A549 (cell line): ENCODE data around the gene KIF1A. TPM values are rescaled to one million over a fixed set of nuclear protein-coding genes. Genes with fewer than 3 reads are reported as not detected.

Source experiments
- ATAC-seq, 2 experiments: fragments of 200-7000 bp in 1 of 2; fragments of >200 bp in 1 of 2; cut with Nextera tagmentation in 1 of 2; cut with Tn5 transposase in 1 of 2; 3 replicates each; pipeline versions ENCODE4 v1.8.0 to v1.9.1; 2018 to 2020; ENCODE audit warnings: mild to moderate bottlenecking in 1 of 2, moderate library complexity in 1 of 2
- CTCF ChIA-PET: fragments of 300-600 bp; sonication (Branson Sonifier 250); formaldehyde crosslinking; extraction: SDS; loops from one replicate; lab custom pipeline; 2021; ENCODE audit warnings: antibody characterized with exemption, inconsistent platforms; lab: Yijun Ruan, JAX
- POLR2A ChIA-PET: fragments of 350-600 bp; formaldehyde crosslinking; extraction: SDS; loops from one replicate; lab custom pipeline; 2021; ENCODE audit warnings: antibody characterized with exemption, inconsistent platforms; lab: Yijun Ruan, JAX
- DNase-seq, 2 experiments: peaks; one replicate each; pipeline versions ENCODE4 v3.0.0 to v3.0.0-alpha.2; 2011 to 2016; ENCODE audit warnings: low read depth in 1 of 2, low spot score in 1 of 2
- FAIRE-seq: peaks from 2 replicates; lab custom pipeline; 2011; peaks lifted over from hg19 to GRCh38; lab: Jason Lieb, UNC
- H3K27ac ChIP-seq, 2 experiments: fragments of >200 bp; sonication (Bioruptor Twin); formaldehyde crosslinking; 3 replicates each; pipeline ENCODE4 v1.5.1; 2016 to 2017
- H3K4me1 ChIP-seq: fragments of >200 bp; sonication (Bioruptor Twin); formaldehyde crosslinking; 3 replicates; pipeline ENCODE4 v1.6.1; 2016
- H3K4me2 ChIP-seq: fragments of >200 bp; sonication (Bioruptor Twin); formaldehyde crosslinking; 3 replicates; pipeline ENCODE4 v1.6.1; 2016
- H3K4me3 ChIP-seq: fragments of >200 bp; sonication (Bioruptor Twin); formaldehyde crosslinking; 3 replicates; pipeline ENCODE4 v1.5.1; 2016
- H3K9me3 ChIP-seq: fragments of >200 bp; sonication (Bioruptor Twin); formaldehyde crosslinking; 3 replicates; pipeline ENCODE4 v1.6.1; 2016
- BCL3 ChIP-seq: fragments of >200 bp; sonication (Bioruptor Twin); formaldehyde crosslinking; IDR thresholded peaks from 3 replicates; pipeline ENCODE4 v1.6.1; 2016
- CHD2 ChIP-seq: fragments of 150-350 bp; IDR thresholded peaks from 2 replicates; pipeline ENCODE4 v1.6.1; 2014; ENCODE audit warnings: low read length; ENCODE audit not compliant: partially characterized antibody
- CTCF ChIP-seq: fragments of >200 bp; sonication (Bioruptor Twin); formaldehyde crosslinking; IDR thresholded peaks from 3 replicates; pipeline ENCODE4 v1.5.1; 2016
- EP300 ChIP-seq, 2 experiments: fragments of >200 bp; sonication (Bioruptor Twin); formaldehyde crosslinking; IDR thresholded peaks; 2 replicates in 1 of 2; 3 replicates in 1 of 2; pipeline ENCODE4 v1.6.1; 2016 to 2017
- FOSL2 ChIP-seq, 2 experiments: fragments of 450-650 bp in 1 of 2; fragments of >200 bp in 1 of 2; sonication (Bioruptor Twin) in 1 of 2; formaldehyde crosslinking; IDR thresholded peaks; 2 replicates each; pipeline versions ENCODE4 v1.5.0 to v1.6.1; 2016 to 2020; ENCODE audit warnings: mild to moderate bottlenecking in 1 of 2, moderate library complexity in 1 of 2
- FOXS1 ChIP-seq: fragments of 250-450 bp; sonication (Bioruptor Pico); IDR thresholded peaks from 2 replicates; pipeline ENCODE4 v1.5.0; 2020; ENCODE audit warnings: mild to moderate bottlenecking, moderate library complexity
- HEYL ChIP-seq: fragments of 250-450 bp; sonication (Bioruptor Pico); IDR thresholded peaks from 2 replicates; pipeline ENCODE4 v1.8.0; 2021; ENCODE audit warnings: mild to moderate bottlenecking, moderate library complexity
- HOXA7 ChIP-seq: fragments of 250-450 bp; sonication (Bioruptor Pico); IDR thresholded peaks from 2 replicates; pipeline ENCODE4 v1.5.0; 2020; ENCODE audit warnings: mild to moderate bottlenecking, moderate library complexity
- KDM5A ChIP-seq: fragments of 200-600 bp; sonication (generic); IDR thresholded peaks from 2 replicates; pipeline ENCODE4 v1.6.1; 2016; ENCODE audit warnings: antibody characterized with exemption, mild to moderate bottlenecking
- MAFK ChIP-seq: fragments of 450-650 bp; IDR thresholded peaks from 2 replicates; pipeline ENCODE4 v1.6.1; 2014; ENCODE audit not compliant: partially characterized antibody
- MAZ ChIP-seq: fragments of 150-350 bp; IDR thresholded peaks from 2 replicates; pipeline ENCODE4 v1.6.1; 2014; ENCODE audit warnings: antibody characterized with exemption, low read depth, low read length, borderline replicate concordance
- NFE2L2 ChIP-seq: fragments of 150-350 bp; conservative IDR thresholded peaks from 2 replicates; pipeline ENCODE4 v1.6.1; 2014; ENCODE audit warnings: low read length
- NPAS2 ChIP-seq: fragments of 250-450 bp; sonication (Bioruptor Pico); IDR thresholded peaks from 2 replicates; pipeline ENCODE4 v1.8.0; 2022; ENCODE audit warnings: mild to moderate bottlenecking, moderate library complexity, borderline replicate concordance
- PBX3 ChIP-seq: IDR thresholded peaks from 2 replicates; pipeline ENCODE4 v1.6.1; 2012
- PHF8 ChIP-seq: fragments of 200-600 bp; sonication (generic); IDR thresholded peaks from 2 replicates; pipeline ENCODE4 v1.6.1; 2016; ENCODE audit warnings: low read depth, mild to moderate bottlenecking, antibody characterized with exemption, moderate library complexity, borderline replicate concordance
- POLR2AphosphoS2 ChIP-seq: conservative IDR thresholded peaks from 2 replicates; pipeline ENCODE4 v1.6.1; 2012; ENCODE audit warnings: low read length, improper control_type of control experiment, inconsistent platforms
- RAD21 ChIP-seq, 2 experiments: fragments of >200 bp in 1 of 2; sonication (Bioruptor Twin) in 1 of 2; formaldehyde crosslinking in 1 of 2; IDR thresholded peaks in 1 of 2; conservative IDR thresholded peaks in 1 of 2; 2 replicates in 1 of 2; 3 replicates in 1 of 2; pipeline ENCODE4 v1.6.1; 2012 to 2018; ENCODE audit warnings: inconsistent platforms in 1 of 2
- RCOR1 ChIP-seq: fragments of 150-350 bp; IDR thresholded peaks from 2 replicates; pipeline ENCODE4 v1.6.1; 2014; ENCODE audit warnings: antibody characterized with exemption, low read length, low read depth
- RFX5 ChIP-seq: fragments of 450-650 bp; IDR thresholded peaks from 2 replicates; pipeline ENCODE4 v1.7.1; 2014; ENCODE audit warnings: antibody characterized with exemption, mild to moderate bottlenecking, moderate library complexity
- SREBF2 ChIP-seq: fragments of 450-650 bp; IDR thresholded peaks from 2 replicates; pipeline ENCODE4 v1.6.1; 2014; ENCODE audit warnings: mild to moderate bottlenecking, moderate library complexity
- TFCP2L1 ChIP-seq: fragments of 250-450 bp; sonication (Bioruptor Pico); IDR thresholded peaks from 2 replicates; pipeline ENCODE4 v1.5.0; 2021; ENCODE audit warnings: mild to moderate bottlenecking
- WGBS: methylation state at CpG from one replicate; pipeline ENCODE4 v1.1.6; 2017; ENCODE audit errors: missing lambda C conversion rate; 5-methylcytosine and 5-hydroxymethylcytosine counted together
- polyA plus RNA-seq, 4 experiments: library from polyadenylated mRNA; depleted of rRNA in 3 of 4; stranded (reverse); fragments of >200 nt; fragmentation: RNase III in 1 of 4; extraction: RNeasy Plus Mini Kit Qiagen cat#74134 plus additional on column Dnase treatment in 1 of 4; gene quantifications; 2 replicates in 3 of 4; 3 replicates in 1 of 4; pipeline ENCODE4 v1.2.3, GENCODE V29; 2011 to 2017

Gene KIF1A
- polyA plus RNA-seq, 2 of the 4 experiments (the other 2 are of a cell fraction), result 0.28 to 0.50 TPM

GRCh38 chr2:240774856-240775255 is 45.2 kb downstream of the KIF1A start:
- no peak overlapping the region for H3K27ac ChIP-seq
- DNase-seq (no peak), ATAC-seq (no peak), FAIRE-seq (no peak)
- ChIA-PET CTCF (no interaction called here), POLR2A (no interaction called here)
- H3K4me3 ChIP-seq, result no peak overlapping the region
- WGBS, result no CpG with 5 or more reads among the region's 9 CpGs
- TF ChIP-seq MAZ (no peak), RFX5 (no peak), CHD2 (no peak)
- no peaks in the 10 kb centered on the region for H3K9me3 ChIP-seq
- no peaks in the 10 kb centered on the region for H3K4me1 ChIP-seq
- H3K4me2 ChIP-seq, result no peak overlapping the region

- Histone ChIP-seq H3K4me3 (no peak overlapping the region), H3K9me3 (no peaks in the 10 kb centered on the region), H3K27ac (no peak overlapping the region), H3K4me1 (no peaks in the 10 kb centered on the region), H3K4me2 (no peak overlapping the region)
- WGBS, result 88% methylated on average over 3 of the region's 7 CpGs
- ATAC-seq, result no peak
- DNase-seq, result no peak
- no peak for FAIRE-seq
- TF ChIP-seq RAD21 (conservative IDR thresholded peaks at IDR 0.05 in 1 of 2, IDR thresholded peaks at IDR 0.05 in 1 of 2), result no peak
- TF ChIP-seq PBX3, result no peak
- no peak for TF ChIP-seq EP300 (IDR thresholded peaks at IDR 0.05)
- no peak for TF ChIP-seq MAFK
- TF ChIP-seq MAZ, result no peak
- TF ChIP-seq POLR2AphosphoS2, result no peak
- no peak for TF ChIP-seq BCL3
- no peak for TF ChIP-seq HEYL
- TF ChIP-seq RCOR1, result no peak
- TF ChIP-seq KDM5A, result no peak
- TF ChIP-seq FOXS1 (CRISPR knock-in tag), result no peak
- no peak for TF ChIP-seq SREBF2
- TF ChIP-seq TFCP2L1 (CRISPR knock-in tag), result no peak
- ChIA-PET POLR2A (no interaction called here), CTCF (interaction anchor here (1.9 kb wide), 1 partner anchor 82 kb away, joined by 5 read pairs; no protein-coding TSS in a partner anchor)
These were observed 50.9 kb downstream of the KIF1A start for GRCh38 chr2:240769096-240769495.

- CTCF ChIA-PET, result interaction anchor here (1.6 to 1.9 kb wide), 2 partner anchors 20 to 83 kb away, joined by 3 to 5 read pairs; no protein-coding TSS in a partner anchor
- WGBS, result 63% methylated on average over 5 of the region's 7 CpGs
These were observed 51.8 kb downstream of the KIF1A start for GRCh38 chr2:240768216-240768615.

More at GRCh38 chr2:240768216-240768615, 51.8 kb downstream of the KIF1A start:
- DNase-seq (no peak), FAIRE-seq (no peak), ATAC-seq (no peak)
- no peak overlapping the region for H3K4me3 ChIP-seq
- H3K27ac ChIP-seq, result no peak overlapping the region
- no peaks in the 10 kb centered on the region for H3K9me3 ChIP-seq
- no peak overlapping the region for H3K4me2 ChIP-seq
- no peaks in the 10 kb centered on the region for H3K4me1 ChIP-seq
- POLR2A ChIA-PET, result no interaction called here
- no peak for TF ChIP-seq HOXA7 (CRISPR knock-in tag)
- no peak for TF ChIP-seq EP300 (IDR thresholded peaks at IDR 0.05)
- TF ChIP-seq PBX3, result no peak
- no peak for TF ChIP-seq MAZ
- no peak for TF ChIP-seq NPAS2 (CRISPR knock-in tag)
- TF ChIP-seq PHF8, result no peak
- TF ChIP-seq FOSL2 (IDR thresholded peaks at IDR 0.05), result no peak
- TF ChIP-seq FOSL2 (CRISPR knock-in tag; IDR thresholded peaks at IDR 0.05), result no peak
- TF ChIP-seq CTCF, result no peak
- TF ChIP-seq NFE2L2, result no peak
- TF ChIP-seq, all 56 proteins: peak for 0
